ENCODE measurements around the gene NSD2.

NSD2 gene

DNA sequence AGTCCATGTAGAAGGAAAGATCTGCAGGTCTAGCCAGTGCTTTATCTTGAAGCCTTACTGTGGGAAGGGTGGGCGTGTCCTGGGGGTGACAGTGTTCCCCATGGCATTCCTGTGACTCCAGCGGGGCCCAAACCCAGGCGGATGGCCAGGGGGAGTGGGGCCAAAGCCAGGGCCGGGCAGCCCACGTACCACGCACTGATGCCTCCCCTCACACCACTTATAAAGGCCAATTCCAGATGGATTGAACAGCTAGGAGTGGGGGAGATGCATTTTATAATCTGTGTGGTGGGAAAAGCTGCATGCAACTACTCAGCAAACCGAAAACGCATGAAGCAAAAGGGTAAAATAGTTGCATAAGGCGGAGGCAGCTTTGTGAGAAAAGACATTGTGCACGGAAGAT, 101.2 kb downstream of the NSD2 start:
- no peak for DNase-seq

- no peak for DNase-seq
These were observed 102.0 kb downstream of the NSD2 start for GRCh38 chr4:1973218-1973617.

- no peak for DNase-seq
These were observed 102.5 kb downstream of the NSD2 start for GRCh38 chr4:1973661-1974060.

DNA sequence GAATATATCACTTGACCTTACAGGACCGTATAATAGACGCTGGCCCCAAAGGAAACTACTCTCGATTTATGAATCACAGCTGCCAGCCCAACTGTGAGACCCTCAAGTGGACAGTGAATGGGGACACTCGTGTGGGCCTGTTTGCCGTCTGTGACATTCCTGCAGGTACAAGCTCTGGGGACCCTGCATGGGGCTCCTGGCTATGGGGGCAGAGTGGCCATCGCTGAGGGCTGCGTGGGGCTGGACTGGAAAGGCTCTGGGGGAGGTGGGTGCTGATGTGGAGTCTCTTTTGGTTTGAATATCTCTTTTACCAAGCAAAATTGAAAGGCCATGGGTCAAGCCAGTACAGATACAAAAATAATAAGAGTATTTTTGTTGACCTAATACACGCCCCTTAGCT, 103.6 kb downstream of the NSD2 start:
- DNase-seq = no peak

GRCh38 chr4:1975391-1975801, 104.2 kb downstream of the NSD2 start:
- no peak for DNase-seq

- DNase-seq = no peak
These were observed 104.7 kb downstream of the NSD2 start for GRCh38 chr4:1975880-1976279.

- DNase-seq = no peak
These were observed 105.5 kb downstream of the NSD2 start for GRCh38 chr4:1976416-1977352.

- no peak for DNase-seq
These were observed 107.0 kb downstream of the NSD2 start for GRCh38 chr4:1978226-1978625.

GRCh38 chr4:1978741-1979476, 107.7 kb downstream of the NSD2 start:
- no peak for DNase-seq

DNA sequence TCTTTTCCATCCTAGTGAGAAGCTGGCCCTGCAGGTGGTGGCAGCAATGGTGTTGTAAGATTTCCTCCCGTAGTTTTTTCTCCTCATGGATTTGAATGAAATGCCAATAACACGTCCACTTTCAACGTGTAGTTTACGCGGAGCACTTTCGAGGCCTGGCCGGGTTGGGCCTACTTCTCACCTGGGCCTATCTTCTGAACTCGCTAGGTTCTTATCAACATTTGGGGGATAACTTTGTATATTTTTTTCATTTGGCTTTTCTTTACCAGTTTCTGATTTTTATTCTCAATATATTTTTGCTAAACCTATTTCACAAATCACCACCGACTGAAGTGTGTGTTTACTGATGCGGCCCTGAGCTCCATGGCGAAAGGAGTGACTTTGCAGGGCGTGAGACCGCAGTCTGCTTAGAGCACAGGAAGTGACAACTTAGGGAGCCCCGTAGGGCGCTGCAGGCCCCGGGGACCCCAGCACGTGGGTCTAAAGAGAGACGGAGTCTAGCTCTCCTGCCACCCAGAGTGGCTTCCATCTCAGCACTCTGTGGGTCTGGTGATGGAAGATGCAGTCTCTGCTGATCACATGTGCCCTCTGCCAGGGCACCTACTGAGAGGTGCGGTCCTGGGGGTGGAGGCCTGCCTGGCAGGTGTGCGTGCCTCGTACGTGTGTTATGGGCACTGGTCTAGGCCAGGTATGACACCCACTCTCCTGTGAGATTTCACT, 108.4 kb downstream of the NSD2 start:
- no peak for DNase-seq

DNA sequence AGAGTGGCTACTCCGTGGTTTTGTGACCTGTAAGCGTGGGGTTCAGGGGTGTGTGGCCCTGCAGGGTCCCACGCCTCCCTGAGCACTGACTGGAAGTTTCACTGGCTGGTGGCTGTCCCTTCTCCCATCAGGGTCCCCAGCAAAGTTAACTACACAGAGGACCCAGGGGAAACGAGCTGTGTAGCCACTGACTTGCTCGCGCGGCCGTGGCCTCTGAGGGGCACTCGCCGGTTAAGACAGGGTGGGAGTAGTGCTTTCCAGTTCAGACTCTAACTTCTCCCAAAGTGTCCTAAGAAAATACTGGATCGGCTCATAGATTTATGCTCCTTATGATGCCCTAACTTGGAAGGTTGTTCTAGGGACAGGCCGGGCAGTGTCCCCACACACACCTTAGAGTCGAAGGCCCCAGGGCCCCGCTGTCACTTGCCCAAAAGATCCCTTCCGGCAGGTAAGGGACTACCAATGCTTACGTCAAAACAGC, 109.4 kb downstream of the NSD2 start:
- no peak for DNase-seq

GRCh38 chr4:1981251-1982058, 110.3 kb downstream of the NSD2 start:
- no peak for DNase-seq

GRCh38 chr4:1982124-1983052, 111.2 kb downstream of the NSD2 start:
- no peak for DNase-seq

DNA sequence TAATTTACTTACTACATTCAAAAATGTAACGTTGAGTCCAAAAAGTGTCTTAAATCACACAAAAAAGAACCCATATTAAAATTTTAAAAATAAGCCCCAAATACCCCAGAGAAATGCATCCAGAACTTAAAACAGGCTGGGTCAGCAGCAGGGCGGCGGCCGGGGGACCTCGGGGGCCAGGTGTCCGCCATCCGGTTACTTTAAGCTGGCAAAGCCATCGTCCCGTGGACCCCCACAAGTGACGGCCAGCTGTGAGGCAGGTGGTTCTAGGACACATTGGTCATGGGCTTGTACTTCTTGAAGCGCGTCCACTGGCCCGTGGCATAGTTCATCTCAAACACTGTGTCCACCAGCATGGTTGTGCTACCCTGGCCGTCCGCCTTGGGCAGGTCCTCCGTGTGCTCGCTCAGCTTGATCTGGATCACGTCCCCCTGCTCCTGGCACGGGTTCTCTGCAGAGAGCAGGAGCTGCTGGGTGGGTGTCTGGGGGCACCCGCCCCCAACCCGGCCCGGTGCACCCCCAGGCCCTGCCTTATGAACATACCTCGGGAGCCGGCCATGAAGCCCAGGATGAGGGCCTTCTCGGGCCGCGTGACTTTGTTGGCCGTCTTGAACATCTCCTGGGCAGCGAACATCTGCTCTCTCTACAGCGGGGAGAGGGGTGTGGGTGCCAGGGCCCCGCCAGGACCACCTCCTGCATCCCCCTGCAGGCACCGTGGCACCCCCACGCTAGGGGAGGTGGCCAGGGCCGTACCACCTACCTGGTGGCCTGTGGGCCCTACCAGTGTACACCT, 112.1 kb downstream of the NSD2 start:
- DNase-seq = no peak

- no peak for DNase-seq
These were observed 112.7 kb downstream of the NSD2 start for GRCh38 chr4:1983846-1984405.

- no peak for DNase-seq
These were observed 113.4 kb downstream of the NSD2 start for GRCh38 chr4:1984406-1985191.

DNA sequence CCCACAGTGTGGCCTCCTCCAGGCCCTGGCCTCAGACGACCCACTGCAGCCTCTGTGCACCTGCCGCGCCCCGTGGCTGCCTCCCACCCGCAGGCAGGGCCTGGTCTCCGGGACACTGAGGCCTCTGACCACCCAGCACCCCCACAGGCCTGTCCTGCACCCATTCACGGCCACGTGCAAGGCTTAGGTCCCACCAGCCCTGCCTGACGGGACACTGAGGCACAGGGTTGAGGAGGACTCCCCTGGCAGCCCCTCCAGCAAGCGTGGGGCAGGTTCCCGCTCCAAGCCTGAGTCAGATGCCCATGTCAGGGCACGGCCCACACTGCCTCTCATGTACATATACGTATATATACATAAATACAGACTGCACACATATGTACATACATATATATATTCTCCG, 114.1 kb downstream of the NSD2 start:
- no peak for DNase-seq

DNA sequence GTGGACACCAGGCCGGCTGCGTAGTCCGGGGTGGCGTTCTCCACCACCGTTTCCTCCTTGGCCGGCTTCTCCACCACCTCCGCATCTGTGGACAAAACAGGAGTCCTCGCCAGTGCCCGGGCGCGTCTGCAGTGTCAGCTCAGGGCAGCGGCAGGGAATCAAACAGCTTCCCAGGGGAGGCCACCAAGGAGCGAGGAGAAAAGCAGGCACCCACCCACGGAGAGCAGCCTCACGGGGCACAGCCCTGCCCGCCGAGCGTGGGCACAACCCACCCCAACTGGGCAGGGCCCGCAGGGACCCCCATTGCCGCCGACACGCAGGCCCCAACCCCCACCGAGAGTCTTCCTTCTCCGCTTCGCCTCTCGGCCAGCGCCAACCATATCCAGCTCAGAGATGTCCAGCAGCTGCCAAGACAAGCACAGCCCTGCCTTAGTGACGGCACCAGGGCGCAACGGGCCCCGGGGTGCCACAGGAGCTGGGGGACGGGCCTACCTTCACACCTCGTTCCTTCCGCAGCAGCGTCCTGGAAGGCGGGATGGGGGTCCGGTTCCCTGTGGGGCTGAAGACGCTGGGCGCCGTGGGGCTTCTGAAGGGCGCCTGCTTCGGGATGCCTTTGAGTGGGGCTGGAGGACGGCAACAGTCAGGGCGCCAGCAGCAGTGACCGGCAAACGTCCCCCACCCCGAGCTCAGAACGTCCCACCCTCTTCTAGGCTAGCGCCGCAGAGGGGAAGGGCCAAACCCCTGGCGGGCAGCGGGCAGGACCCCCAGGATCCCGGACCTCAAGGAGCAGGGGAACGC, 114.8 kb downstream of the NSD2 start:
- no peak for DNase-seq

Measured in activated naive CD4-positive, alpha-beta T cell treated with Interleukin-2 at 50 U/mL for 16 hours (primary cell).